ENCODE results near the gene ZNF532. TPM values are rescaled to one million over a fixed set of nuclear protein-coding genes. Genes with fewer than 3 reads are reported as not detected.

ZNF532 gene
- polyA plus RNA-seq, 3 donors: 5.6 to 25.1 (median 18.9) TPM

- H3K27ac ChIP-seq (ENCODE audit: low read depth, low read length): no peak overlapping the region
- 77 to 91% (median 89%) methylated on average over 4 of the region's 4 CpGs for WGBS, 3 donors
Observed at GRCh38 chr18:58980991-58981390, 116.3 kb downstream of the ZNF532 start.

- H3K27ac ChIP-seq (ENCODE audit: low read depth, low read length): no peak overlapping the region
- WGBS, 3 donors: 79 to 87% (median 86%) methylated on average over 17 of the region's 17 CpGs
Observed at GRCh38 chr18:58983260-58984155, 118.8 kb downstream of the ZNF532 start.

GRCh38 chr18:58988600-58988999, 123.9 kb downstream of the ZNF532 start:
- 35 to 47% (median 37%) methylated on average over 2 of the region's 2 CpGs for WGBS, 3 donors
- H3K27ac ChIP-seq (ENCODE audit: low read depth, low read length): no peak overlapping the region

GRCh38 chr18:58989184-58989759, 124.6 kb downstream of the ZNF532 start:
- no peak overlapping the region for H3K27ac ChIP-seq (ENCODE audit: low read depth, low read length)
- WGBS, 3 donors: 83 to 91% (median 88%) methylated on average over 2 of the region's 2 CpGs

DNA sequence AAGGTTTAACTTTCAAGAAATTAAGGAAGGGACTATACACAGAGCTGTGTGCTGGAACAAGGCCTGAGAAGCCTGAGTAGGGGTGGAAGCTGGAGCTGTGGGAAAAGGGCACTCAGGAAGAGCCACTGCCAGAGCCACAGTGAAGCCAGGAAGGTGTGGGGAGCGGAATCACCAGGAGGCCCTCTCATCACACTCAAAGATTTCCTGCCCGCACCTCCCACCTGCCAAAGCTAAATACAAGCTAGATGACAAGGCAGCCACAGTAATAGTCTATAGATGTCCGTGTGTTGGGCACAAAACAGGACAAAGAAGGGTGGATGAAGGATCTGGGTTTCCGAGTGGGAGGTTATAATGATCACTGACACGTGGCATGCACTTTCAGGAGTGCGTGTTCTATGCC, 126.0 kb downstream of the ZNF532 start:
- 71 to 80% (median 78%) methylated on average over 6 of the region's 6 CpGs for WGBS, 3 donors
- no peak overlapping the region for H3K27ac ChIP-seq (ENCODE audit: low read depth, low read length)

DNA sequence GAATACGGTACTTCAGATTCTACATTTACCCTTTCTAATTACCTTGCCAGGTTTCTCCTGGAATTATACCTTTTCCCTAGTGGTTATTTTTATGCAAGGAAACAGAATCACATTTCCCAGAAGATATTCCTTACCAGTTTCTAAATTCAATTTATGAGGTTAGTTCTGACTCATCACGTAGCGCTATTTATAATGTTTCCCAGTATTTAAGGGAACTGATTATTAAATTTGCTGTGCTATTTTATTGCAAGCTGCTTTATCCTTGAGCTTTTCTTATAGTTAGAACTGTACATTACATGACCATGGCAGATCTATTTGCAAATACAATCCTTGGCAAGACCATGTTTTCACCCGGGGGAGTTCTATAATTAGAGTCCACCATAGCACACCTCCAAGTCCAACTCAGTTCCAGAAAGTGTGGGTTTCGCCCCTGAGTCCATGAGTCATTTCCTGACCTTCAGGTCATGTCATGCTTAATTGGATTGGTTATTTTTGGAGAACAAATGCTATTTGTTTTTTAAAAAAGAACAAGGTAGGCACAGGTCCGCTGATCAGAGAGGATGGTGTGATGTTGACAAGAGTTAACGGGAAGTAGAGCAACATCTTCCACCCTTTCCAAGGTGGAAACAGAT, 126.6 kb downstream of the ZNF532 start:
- no peak overlapping the region for H3K27ac ChIP-seq (ENCODE audit: low read depth, low read length)
- WGBS, 3 donors: 59 to 71% (median 65%) methylated on average over 7 of the region's 7 CpGs

GRCh38 chr18:58992301-58993231, 127.9 kb downstream of the ZNF532 start:
- H3K27ac ChIP-seq (ENCODE audit: low read depth, low read length): no peak overlapping the region
- WGBS, 3 donors: 49 to 72% (median 50%) methylated on average over 15 to 16 of the region's 16 CpGs

GRCh38 chr18:58993260-58993659, 128.6 kb downstream of the ZNF532 start:
- 29 to 44% (median 37%) methylated on average over 4 of the region's 4 CpGs for WGBS, 3 donors
- H3K27ac ChIP-seq (ENCODE audit: low read depth, low read length): no peak overlapping the region

DNA sequence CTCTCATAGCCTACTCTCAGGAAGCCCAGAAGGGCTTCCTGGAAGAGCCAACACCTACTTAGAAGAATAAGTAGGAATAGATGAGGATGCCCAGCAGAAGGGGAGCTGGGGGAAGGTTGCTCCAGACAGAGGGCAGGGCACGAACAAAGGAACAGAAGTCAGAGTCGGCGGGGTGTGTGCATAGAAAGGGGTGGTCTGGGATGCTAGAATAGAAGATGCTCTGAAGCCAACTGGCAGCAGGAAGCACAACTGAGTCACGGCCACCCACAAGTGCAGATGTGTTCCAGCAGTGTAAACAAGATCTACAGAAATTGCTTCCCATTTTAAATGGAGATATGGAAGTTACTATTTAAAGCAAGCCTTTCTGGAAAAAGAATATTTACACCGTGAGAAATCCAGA, 131.0 kb downstream of the ZNF532 start:
- no peak overlapping the region for H3K27ac ChIP-seq (ENCODE audit: low read depth, low read length)
- WGBS, 3 donors: 59 to 75% (median 71%) methylated on average over 5 of the region's 5 CpGs

GRCh38 chr18:58996131-58996641, 131.5 kb downstream of the ZNF532 start:
- WGBS, 3 donors: 55 to 70% (median 60%) methylated on average over 12 of the region's 12 CpGs
- no peak overlapping the region for H3K27ac ChIP-seq (ENCODE audit: low read depth, low read length)

GRCh38 chr18:58996696-58997095, 132.0 kb downstream of the ZNF532 start:
- 78 to 83% (median 81%) methylated on average over 7 of the region's 7 CpGs for WGBS, 3 donors
- no peak overlapping the region for H3K27ac ChIP-seq (ENCODE audit: low read depth, low read length)

DNA sequence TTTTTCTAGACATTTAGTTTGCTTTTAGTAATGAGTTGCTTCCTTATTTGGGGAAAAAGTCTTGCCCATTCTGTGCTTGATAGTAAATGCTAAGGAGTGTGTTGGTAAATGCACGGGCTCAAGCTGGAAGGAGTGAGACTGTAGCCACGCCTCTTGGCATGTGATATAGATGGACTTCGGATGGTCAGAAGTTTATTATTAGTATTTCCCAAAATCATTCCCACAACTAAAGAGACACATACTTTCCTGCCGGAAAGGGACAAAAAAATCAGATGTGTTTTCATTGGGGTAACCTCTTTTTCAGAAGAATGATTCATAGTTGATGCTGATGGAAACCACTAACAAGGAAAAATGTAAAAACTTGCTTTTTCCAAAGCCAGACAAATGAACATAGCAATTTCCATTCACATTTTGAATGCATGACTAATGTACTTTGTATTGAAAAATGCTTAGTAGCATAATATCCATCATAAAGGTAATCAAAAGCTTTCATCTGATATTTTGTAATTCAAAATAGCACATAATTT, 133.2 kb downstream of the ZNF532 start:
- 46 to 53% (median 48%) methylated on average over 4 of the region's 4 CpGs for WGBS, 3 donors
- no peak overlapping the region for H3K27ac ChIP-seq (ENCODE audit: low read depth, low read length)

GRCh38 chr18:58998401-58999203, 133.9 kb downstream of the ZNF532 start:
- 56 to 79% (median 59%) methylated on average over 13 of the region's 13 CpGs for WGBS, 3 donors
- H3K27ac ChIP-seq (ENCODE audit: low read depth, low read length): no peak overlapping the region

GRCh38 chr18:59001166-59001565, 136.5 kb downstream of the ZNF532 start:
- H3K27ac ChIP-seq (ENCODE audit: low read depth, low read length): no peak overlapping the region
- 89 to 98% (median 98%) methylated on average over 3 of the region's 3 CpGs for WGBS, 3 donors

DNA sequence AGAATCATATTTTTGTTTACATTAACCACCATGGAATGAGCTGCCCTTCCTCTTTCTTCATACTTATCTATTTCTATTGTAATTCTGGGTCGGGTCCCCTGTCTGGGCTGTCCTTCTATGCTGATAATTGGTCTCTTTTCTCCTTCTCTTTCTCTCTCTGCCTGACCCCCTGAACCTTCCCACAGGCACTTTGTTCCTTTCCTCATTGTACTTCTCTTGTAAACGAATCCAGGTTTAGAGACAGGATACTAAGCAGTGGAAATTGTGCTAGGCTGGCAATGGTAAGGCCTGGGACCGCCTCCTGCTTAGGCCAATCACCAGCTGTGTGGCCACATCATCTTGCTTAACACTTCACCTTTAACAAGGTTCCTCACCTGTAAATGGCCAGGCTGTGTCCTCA, 137.0 kb downstream of the ZNF532 start:
- 69 to 79% (median 71%) methylated on average over 3 of the region's 3 CpGs for WGBS, 3 donors

DNA sequence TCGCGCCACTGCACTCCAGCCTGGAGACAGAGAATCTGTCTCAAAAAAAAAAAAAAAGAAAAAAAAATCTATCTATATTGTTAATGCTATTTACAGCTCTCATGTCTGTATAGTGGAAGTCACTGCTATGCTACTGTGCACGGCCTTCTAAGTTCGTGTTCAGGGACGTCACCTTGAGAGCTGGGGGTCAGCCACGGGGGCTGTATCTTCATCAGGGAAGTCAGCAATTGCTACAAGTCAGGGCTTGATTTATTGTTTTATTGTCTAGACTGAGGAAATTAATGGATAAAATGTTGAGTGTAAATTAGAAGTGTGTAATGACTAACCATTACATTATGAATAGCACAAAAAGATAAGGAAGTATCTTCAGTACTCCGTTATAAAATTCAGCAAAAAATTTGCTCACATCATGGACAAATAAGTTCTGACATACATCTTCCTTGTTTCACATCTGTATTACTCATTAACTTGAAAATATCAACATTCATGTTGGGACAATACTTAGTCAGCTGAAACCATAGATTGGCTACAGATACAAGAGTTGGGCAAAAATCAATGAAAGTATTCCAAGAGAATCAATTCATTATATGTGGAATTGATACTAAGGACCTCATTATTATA, 138.4 kb downstream of the ZNF532 start:
- WGBS, 3 donors: 60 to 83% (median 79%) methylated on average over 7 of the region's 7 CpGs
- H3K27ac ChIP-seq (ENCODE audit: low read depth, low read length): no peak overlapping the region

More for the DNA sequence above, 137.0 kb downstream of the ZNF532 start:
- no peak overlapping the region for H3K27ac ChIP-seq (ENCODE audit: low read depth, low read length)

DNA sequence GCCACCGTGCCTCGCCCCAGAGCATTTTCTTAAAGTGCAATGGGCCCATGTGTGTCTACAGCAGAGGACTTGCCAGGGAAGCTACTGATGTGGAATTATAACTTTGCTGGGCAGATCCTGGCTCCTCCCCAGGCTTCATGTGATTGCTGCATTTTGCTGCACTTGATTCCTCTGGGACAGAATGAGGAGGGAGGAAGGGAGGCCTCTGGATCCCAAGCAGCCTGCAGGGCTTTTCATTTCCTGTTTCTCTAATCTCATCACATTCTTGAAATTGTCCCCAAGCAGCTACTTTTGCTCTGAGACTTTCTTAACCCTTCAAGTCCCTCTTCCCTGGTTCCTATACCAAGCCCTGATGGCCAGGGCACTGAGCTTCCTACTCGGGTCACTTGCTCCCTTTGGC, 140.6 kb downstream of the ZNF532 start:
- no peak overlapping the region for H3K27ac ChIP-seq (ENCODE audit: low read depth, low read length)
- 43 to 73% (median 50%) methylated on average over 3 of the region's 3 CpGs for WGBS, 3 donors

Measured in adipose tissue (tissue), 3 donors.